K562 (cell line): ENCODE data around the gene SH3BP5.

Experiments
- CREB1 ChIP-seq, 2 experiments: sonication (generic) in 1 of 2; formaldehyde crosslinking in 1 of 2; IDR thresholded peaks; 2 replicates each; pipeline versions ENCODE4 v1.6.1 to v1.8.0; 2012 to 2022; ENCODE audit warnings: inconsistent platforms in 1 of 2, mild to moderate bottlenecking in 1 of 2, missing genetic modification reagents in 1 of 2, moderate library complexity in 1 of 2
- FOXP1 ChIP-seq: sonication (generic); formaldehyde crosslinking; IDR thresholded peaks from 2 replicates; pipeline ENCODE4 v1.8.0; 2022; ENCODE audit warnings: mild to moderate bottlenecking, missing genetic modification reagents
- NR2F6 ChIP-seq: fragments of 450-650 bp; formaldehyde crosslinking; IDR thresholded peaks from 2 replicates; pipeline ENCODE4 v1.4.0; 2020; ENCODE audit warnings: mild to moderate bottlenecking
- RFX1 ChIP-seq: fragments of 450-650 bp; IDR thresholded peaks from 2 replicates; pipeline ENCODE4 v1.6.1; 2016; ENCODE audit warnings: mild to moderate bottlenecking, moderate library complexity
- TEAD4 ChIP-seq, 2 experiments: sonication (generic) in 1 of 2; formaldehyde crosslinking in 1 of 2; IDR thresholded peaks; 2 replicates each; pipeline versions ENCODE4 v1.6.1 to v1.8.0; 2012 to 2022; ENCODE audit warnings: borderline replicate concordance in 1 of 2, inconsistent platforms in 1 of 2, low read length in 1 of 2, mild to moderate bottlenecking in 1 of 2, missing genetic modification reagents in 1 of 2
- ZNF696 ChIP-seq: fragments of 250-450 bp; sonication (Bioruptor Pico); conservative IDR thresholded peaks from 2 replicates; pipeline ENCODE4 v1.4.0; 2020; ENCODE audit warnings: mild to moderate bottlenecking, moderate library complexity
- TF ChIP-seq, protein P1 (sequence below), 3 experiments: fragments of 200-800 bp in 1 of 3; sonication (Bioruptor generic) in 1 of 3; sonication (generic) in 1 of 3; formaldehyde crosslinking in 1 of 3; IDR thresholded peaks; 2 replicates each; pipeline versions ENCODE4 v1.6.1 to v1.8.0; 2016 to 2022; ENCODE audit warnings: mild to moderate bottlenecking in 2 of 3, missing compliant biosample characterization in 2 of 3, missing genetic modification characterization in 2 of 3, missing genetic modification reagents in 1 of 3
- TF ChIP-seq, protein P2 (sequence below), 3 experiments: IDR thresholded peaks in 2 of 3; conservative IDR thresholded peaks in 1 of 3; 2 replicates each; pipeline ENCODE4 v1.5.1; 2011 to 2012; ENCODE audit warnings: low read length in 3 of 3, mild to moderate bottlenecking in 3 of 3, control low read depth in 2 of 3, improper control_type of control experiment in 1 of 3, inconsistent platforms in 1 of 3, low read depth in 1 of 3, mixed read lengths in 1 of 3, moderate library complexity in 1 of 3; ENCODE audit not compliant: insufficient read depth in 2 of 3
- TF ChIP-seq, protein P3 (sequence below): fragments of 450-650 bp; IDR thresholded peaks from 2 replicates; pipeline ENCODE4 v1.6.1; 2017; ENCODE audit warnings: antibody characterized with exemption, mild to moderate bottlenecking

DNA sequence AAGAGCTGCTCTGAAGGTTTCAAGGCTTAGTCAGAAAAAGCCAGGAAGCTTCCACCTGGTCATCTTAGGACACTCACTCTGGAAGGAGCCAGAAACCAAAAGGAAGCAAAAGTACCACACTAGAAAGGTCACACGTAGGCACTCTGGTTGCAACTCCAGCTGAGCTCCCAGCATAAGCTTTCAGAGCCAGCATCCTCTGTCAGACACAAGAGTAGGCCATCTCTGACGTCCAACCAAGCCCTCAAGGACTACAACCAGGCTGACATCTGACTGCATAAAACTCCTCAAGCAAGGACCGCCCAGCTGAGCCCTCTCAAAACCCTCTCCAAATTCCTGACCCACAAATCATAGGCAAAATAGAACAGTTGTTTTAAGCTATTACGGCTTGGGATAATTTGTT is 12.8 kb downstream of the SH3BP5 start:
- TF ChIP-seq, protein P1, sequence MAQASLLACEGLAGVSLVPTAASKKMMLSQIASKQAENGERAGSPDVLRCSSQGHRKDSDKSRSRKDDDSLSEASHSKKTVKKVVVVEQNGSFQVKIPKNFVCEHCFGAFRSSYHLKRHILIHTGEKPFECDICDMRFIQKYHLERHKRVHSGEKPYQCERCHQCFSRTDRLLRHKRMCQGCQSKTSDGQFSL (CRISPR knock-in tag; IDR thresholded peaks at IDR 0.05): no peak
- TF ChIP-seq, protein P1 (tag; IDR thresholded peaks at IDR 0.05): no peak
- TF ChIP-seq, protein P2, sequence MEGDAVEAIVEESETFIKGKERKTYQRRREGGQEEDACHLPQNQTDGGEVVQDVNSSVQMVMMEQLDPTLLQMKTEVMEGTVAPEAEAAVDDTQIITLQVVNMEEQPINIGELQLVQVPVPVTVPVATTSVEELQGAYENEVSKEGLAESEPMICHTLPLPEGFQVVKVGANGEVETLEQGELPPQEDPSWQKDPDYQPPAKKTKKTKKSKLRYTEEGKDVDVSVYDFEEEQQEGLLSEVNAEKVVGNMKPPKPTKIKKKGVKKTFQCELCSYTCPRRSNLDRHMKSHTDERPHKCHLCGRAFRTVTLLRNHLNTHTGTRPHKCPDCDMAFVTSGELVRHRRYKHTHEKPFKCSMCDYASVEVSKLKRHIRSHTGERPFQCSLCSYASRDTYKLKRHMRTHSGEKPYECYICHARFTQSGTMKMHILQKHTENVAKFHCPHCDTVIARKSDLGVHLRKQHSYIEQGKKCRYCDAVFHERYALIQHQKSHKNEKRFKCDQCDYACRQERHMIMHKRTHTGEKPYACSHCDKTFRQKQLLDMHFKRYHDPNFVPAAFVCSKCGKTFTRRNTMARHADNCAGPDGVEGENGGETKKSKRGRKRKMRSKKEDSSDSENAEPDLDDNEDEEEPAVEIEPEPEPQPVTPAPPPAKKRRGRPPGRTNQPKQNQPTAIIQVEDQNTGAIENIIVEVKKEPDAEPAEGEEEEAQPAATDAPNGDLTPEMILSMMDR (IDR thresholded peaks at IDR 0.05 in 2 of 3, conservative IDR thresholded peaks at IDR 0.05 in 1 of 3; ENCODE audit: insufficient read depth in 2 of 3, low read depth in 1 of 3, low read length in 3 of 3): no peak
- no peak for TF ChIP-seq ZNF696
- TF ChIP-seq FOXP1: no peak
- TF ChIP-seq TEAD4 (IDR thresholded peaks at IDR 0.05; ENCODE audit: low read length): no peak
- no peak for TF ChIP-seq TEAD4 (CRISPR knock-in tag; IDR thresholded peaks at IDR 0.05; ENCODE audit: borderline replicate concordance)
- no peak for TF ChIP-seq CREB1 (IDR thresholded peaks at IDR 0.05)
- no peak for TF ChIP-seq CREB1 (CRISPR knock-in tag; IDR thresholded peaks at IDR 0.05)
- TF ChIP-seq NR2F6 (CRISPR knock-in tag): no peak
- TF ChIP-seq, protein P3, sequence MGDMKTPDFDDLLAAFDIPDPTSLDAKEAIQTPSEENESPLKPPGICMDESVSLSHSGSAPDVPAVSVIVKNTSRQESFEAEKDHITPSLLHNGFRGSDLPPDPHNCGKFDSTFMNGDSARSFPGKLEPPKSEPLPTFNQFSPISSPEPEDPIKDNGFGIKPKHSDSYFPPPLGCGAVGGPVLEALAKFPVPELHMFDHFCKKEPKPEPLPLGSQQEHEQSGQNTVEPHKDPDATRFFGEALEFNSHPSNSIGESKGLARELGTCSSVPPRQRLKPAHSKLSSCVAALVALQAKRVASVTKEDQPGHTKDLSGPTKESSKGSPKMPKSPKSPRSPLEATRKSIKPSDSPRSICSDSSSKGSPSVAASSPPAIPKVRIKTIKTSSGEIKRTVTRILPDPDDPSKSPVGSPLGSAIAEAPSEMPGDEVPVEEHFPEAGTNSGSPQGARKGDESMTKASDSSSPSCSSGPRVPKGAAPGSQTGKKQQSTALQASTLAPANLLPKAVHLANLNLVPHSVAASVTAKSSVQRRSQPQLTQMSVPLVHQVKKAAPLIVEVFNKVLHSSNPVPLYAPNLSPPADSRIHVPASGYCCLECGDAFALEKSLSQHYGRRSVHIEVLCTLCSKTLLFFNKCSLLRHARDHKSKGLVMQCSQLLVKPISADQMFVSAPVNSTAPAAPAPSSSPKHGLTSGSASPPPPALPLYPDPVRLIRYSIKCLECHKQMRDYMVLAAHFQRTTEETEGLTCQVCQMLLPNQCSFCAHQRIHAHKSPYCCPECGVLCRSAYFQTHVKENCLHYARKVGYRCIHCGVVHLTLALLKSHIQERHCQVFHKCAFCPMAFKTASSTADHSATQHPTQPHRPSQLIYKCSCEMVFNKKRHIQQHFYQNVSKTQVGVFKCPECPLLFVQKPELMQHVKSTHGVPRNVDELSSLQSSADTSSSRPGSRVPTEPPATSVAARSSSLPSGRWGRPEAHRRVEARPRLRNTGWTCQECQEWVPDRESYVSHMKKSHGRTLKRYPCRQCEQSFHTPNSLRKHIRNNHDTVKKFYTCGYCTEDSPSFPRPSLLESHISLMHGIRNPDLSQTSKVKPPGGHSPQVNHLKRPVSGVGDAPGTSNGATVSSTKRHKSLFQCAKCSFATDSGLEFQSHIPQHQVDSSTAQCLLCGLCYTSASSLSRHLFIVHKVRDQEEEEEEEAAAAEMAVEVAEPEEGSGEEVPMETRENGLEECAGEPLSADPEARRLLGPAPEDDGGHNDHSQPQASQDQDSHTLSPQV: no peak
- no peak for TF ChIP-seq RFX1
